Muscle layer of colon (tissue), 2 donors: ENCODE results near the gene ADIG.

Source experiments
- H3K27ac ChIP-seq: one replicate; pipeline ENCODE4 v1.7.0; 2013; ENCODE audit warnings: low read depth, mild to moderate bottlenecking, low read length, moderate library complexity
- H3K27me3 ChIP-seq, 2 donors: one replicate each; pipeline ENCODE4 v1.7.0; 2013; ENCODE audit warnings: low read length in 2 of 2, mild to moderate bottlenecking in 2 of 2; ENCODE audit not compliant: insufficient read depth in 2 of 2, control insufficient read depth in 1 of 2
- H3K36me3 ChIP-seq: one replicate; pipeline ENCODE4 v1.7.0; 2013; ENCODE audit warnings: mild to moderate bottlenecking, low read length; ENCODE audit not compliant: insufficient read depth
- H3K4me1 ChIP-seq: one replicate; pipeline ENCODE4 v1.7.0; 2013; ENCODE audit warnings: mild to moderate bottlenecking, low read length; ENCODE audit not compliant: insufficient read depth
- H3K4me3 ChIP-seq, 2 donors: one replicate each; pipeline ENCODE4 v1.7.0; 2013; ENCODE audit warnings: low read length in 2 of 2, low read depth in 1 of 2, mild to moderate bottlenecking in 1 of 2, moderate library complexity in 1 of 2
- H3K9ac ChIP-seq: one replicate; pipeline ENCODE4 v1.7.0; 2013; ENCODE audit warnings: low read length
- H3K9me3 ChIP-seq: one replicate; pipeline ENCODE4 v1.7.0; 2013; ENCODE audit warnings: mild to moderate bottlenecking, low read length
- donor health status: abdominal sarcoma.
- donor health status: Adenocarcinoma of cecum.

The ADIG gene

DNA sequence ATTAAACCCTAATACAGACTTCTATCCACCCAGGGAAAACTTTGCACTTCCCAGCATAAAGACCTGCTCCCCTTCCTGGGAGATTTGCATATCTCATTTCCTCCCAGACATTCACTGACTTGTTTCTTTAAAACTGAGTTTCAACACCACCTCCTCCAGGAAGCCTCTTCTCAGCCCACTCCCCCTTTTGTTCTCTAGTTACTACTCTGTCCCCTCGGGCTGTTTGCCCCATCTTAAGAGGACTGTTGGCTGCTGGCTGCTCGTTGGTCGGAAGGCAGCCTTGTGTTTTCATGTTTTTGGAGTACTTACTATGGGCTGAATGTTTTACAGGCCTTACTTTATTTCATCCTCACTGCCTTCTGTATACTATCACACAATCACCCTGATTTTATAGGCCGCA is 27.2 kb downstream of the ADIG start:
- no peak overlapping the region for H3K9ac ChIP-seq
- H3K9me3 ChIP-seq: no peaks in the 10 kb centered on the region
- H3K4me3 ChIP-seq: no peak overlapping the region
- H3K36me3 ChIP-seq: no peaks in the 10 kb centered on the region
- peaks cover 0 to 4% of the 10 kb centered on the region in 2 donors for H3K27me3 ChIP-seq
- no peaks in the 10 kb centered on the region for H3K4me1 ChIP-seq
- H3K27ac ChIP-seq: no peak overlapping the region

DNA sequence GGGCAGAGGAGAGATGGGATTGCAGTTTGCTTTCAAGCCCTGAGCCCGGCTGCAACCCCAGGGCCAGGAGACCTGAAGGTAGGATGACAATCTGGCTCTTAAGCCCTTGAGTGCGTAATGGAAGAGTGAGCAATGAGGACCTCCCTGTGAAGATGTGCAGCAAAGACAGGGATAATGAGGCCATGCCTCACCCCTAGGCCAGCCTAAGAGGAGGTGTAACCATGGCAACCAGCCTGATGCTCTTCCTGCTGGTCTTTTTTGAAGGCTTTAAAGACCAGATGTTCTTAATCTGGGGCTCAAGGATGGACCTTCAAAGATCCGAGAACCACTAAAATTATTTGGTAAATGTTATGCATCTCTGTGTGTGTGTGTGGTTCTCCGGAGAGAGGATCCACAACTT is 28.8 kb downstream of the ADIG start:
- Histone ChIP-seq H3K4me3 (no peak overlapping the region), H3K36me3 (no peaks in the 10 kb centered on the region), H3K27ac (no peak overlapping the region), H3K4me1 (no peaks in the 10 kb centered on the region), H3K27me3 (peaks cover 0 to 3% of the 10 kb centered on the region in 2 donors), H3K9me3 (no peaks in the 10 kb centered on the region), H3K9ac (no peak overlapping the region)

GRCh38 chr20:38610521-38610920 is 29.5 kb downstream of the ADIG start:
- Histone ChIP-seq H3K27me3 (peaks cover 0 to 7% of the 10 kb centered on the region in 2 donors), H3K4me1 (no peaks in the 10 kb centered on the region), H3K27ac (no peak overlapping the region), H3K36me3 (no peaks in the 10 kb centered on the region), H3K9ac (no peak overlapping the region), H3K4me3 (no peak overlapping the region), H3K9me3 (no peaks in the 10 kb centered on the region)

- no peak overlapping the region for H3K4me3 ChIP-seq
- H3K36me3 ChIP-seq: no peaks in the 10 kb centered on the region
- no peaks in the 10 kb centered on the region for H3K4me1 ChIP-seq
- H3K27me3 ChIP-seq: peaks cover 4 to 7% of the 10 kb centered on the region in 2 donors
- H3K27ac ChIP-seq: no peak overlapping the region
- no peak overlapping the region for H3K9ac ChIP-seq
- H3K9me3 ChIP-seq: no peaks in the 10 kb centered on the region
These were observed 31.9 kb downstream of the ADIG start for GRCh38 chr20:38612751-38613515.

GRCh38 chr20:38615283-38615682 is 34.3 kb downstream of the ADIG start:
- no peak overlapping the region for H3K27ac ChIP-seq
- H3K9ac ChIP-seq: no peak overlapping the region
- H3K27me3 ChIP-seq: peaks cover 4 to 7% of the 10 kb centered on the region in 2 donors
- no peak overlapping the region for H3K4me3 ChIP-seq
- H3K36me3 ChIP-seq: no peaks in the 10 kb centered on the region
- H3K9me3 ChIP-seq: no peaks in the 10 kb centered on the region
- H3K4me1 ChIP-seq: no peaks in the 10 kb centered on the region

DNA sequence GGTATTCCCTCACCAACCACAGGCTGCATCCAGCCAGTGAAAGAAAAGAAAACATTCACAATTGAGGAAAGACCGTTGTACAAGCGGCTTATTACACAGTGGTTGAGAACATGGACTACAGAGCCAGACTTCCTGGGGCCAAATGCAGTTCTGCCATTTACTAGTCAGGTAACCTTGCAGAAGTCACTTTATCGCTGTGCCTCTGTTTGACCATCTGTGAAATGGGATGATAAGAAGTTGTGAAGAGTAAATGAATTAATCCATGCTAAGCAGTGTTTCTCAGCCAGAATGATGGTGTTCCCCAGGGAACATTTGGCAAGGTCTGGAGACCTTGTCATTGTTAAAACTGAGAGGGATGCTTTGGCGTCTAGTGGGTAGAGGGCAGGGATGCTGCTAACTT is 35.5 kb downstream of the ADIG start:
- no peak overlapping the region for H3K4me3 ChIP-seq
- H3K4me1 ChIP-seq: no peaks in the 10 kb centered on the region
- H3K27me3 ChIP-seq: peaks cover 4 to 7% of the 10 kb centered on the region in 2 donors
- no peak overlapping the region for H3K27ac ChIP-seq
- H3K36me3 ChIP-seq: no peaks in the 10 kb centered on the region
- H3K9me3 ChIP-seq: no peaks in the 10 kb centered on the region
- H3K9ac ChIP-seq: no peak overlapping the region

- Histone ChIP-seq H3K9me3 (no peaks in the 10 kb centered on the region), H3K27ac (no peak overlapping the region), H3K36me3 (no peaks in the 10 kb centered on the region), H3K4me1 (no peaks in the 10 kb centered on the region), H3K9ac (no peak overlapping the region), H3K27me3 (peaks cover 4 to 7% of the 10 kb centered on the region in 2 donors), H3K4me3 (no peak overlapping the region)
These were observed 36.2 kb downstream of the ADIG start for GRCh38 chr20:38617011-38617829.

GRCh38 chr20:38617830-38618196 is 36.8 kb downstream of the ADIG start:
- Histone ChIP-seq H3K36me3 (no peaks in the 10 kb centered on the region), H3K9me3 (no peaks in the 10 kb centered on the region), H3K4me1 (no peaks in the 10 kb centered on the region), H3K9ac (no peak overlapping the region), H3K27ac (no peak overlapping the region), H3K27me3 (peaks cover 4 to 7% of the 10 kb centered on the region in 2 donors), H3K4me3 (no peak overlapping the region)

DNA sequence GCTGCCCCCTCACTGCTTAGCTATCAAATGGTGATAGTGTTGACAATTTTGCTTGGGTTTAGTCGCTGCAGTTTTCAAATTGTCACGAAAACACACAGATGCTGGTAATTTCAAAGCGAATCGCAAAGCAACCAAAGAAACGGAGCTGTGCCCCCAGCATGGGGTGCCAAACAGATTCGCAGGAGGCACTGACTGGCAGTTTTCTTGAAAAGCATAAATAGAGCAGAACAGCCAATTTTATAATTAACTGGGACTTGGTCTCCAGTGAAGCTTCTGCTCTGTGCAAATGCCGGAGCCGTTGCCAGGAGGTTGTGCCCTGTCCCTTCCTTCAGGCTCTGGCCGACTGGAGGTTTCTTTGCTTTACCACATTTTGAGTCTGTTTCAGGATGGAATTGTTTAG is 39.4 kb downstream of the ADIG start:
- Histone ChIP-seq H3K9me3 (no peaks in the 10 kb centered on the region), H3K9ac (no peak overlapping the region), H3K27me3 (peaks cover 0 to 7% of the 10 kb centered on the region in 2 donors), H3K4me3 (no peak overlapping the region), H3K4me1 (no peaks in the 10 kb centered on the region), H3K27ac (no peak overlapping the region), H3K36me3 (no peaks in the 10 kb centered on the region)

DNA sequence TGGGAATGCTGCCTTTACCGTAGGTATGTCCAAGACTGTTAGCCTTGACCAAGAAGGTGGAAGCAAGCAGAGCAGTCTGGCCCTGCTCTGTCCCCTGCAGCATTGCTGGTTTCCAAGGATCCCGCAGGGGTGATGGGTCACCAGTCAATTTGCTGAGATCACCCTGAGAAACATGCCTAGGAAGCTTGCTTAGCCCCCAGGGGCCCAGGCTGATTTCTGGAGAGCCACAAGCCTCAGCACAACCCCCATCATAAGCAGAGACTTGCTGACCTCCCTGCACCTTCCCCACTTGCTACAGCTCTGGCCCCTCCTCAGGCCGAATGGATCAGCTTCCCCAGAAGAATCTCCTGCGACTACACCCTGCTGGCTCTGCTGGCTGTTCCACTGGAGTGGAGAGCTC is 42.1 kb downstream of the ADIG start:
- H3K9me3 ChIP-seq: no peaks in the 10 kb centered on the region
- no peaks in the 10 kb centered on the region for H3K36me3 ChIP-seq
- peaks cover 0 to 3% of the 10 kb centered on the region in 2 donors for H3K27me3 ChIP-seq
- H3K27ac ChIP-seq: no peak overlapping the region
- H3K9ac ChIP-seq: no peak overlapping the region
- H3K4me3 ChIP-seq: no peak overlapping the region
- H3K4me1 ChIP-seq: no peaks in the 10 kb centered on the region

- no peak overlapping the region for H3K4me3 ChIP-seq
- no peak overlapping the region for H3K27ac ChIP-seq
- no peak overlapping the region for H3K9ac ChIP-seq
- H3K9me3 ChIP-seq: no peaks in the 10 kb centered on the region
- no peaks in the 10 kb centered on the region for H3K4me1 ChIP-seq
- H3K36me3 ChIP-seq: no peaks in the 10 kb centered on the region
- H3K27me3 ChIP-seq: peaks cover 0 to 3% of the 10 kb centered on the region in 2 donors
These were observed 43.1 kb downstream of the ADIG start for GRCh38 chr20:38624084-38624483.
